CD4-positive, alpha-beta T cell treated with Interleukin-6 for 4 hours (primary cell): ENCODE data around the gene EDEM3.
"Not testable (repeated sequence)": the region's sequence is repeated elsewhere in the genome, so short reads cannot be mapped to it uniquely, and the experiment has no call there.

Experiments
- DNase-seq: peaks from one replicate; pipeline ENCODE4 v3.0.0-alpha.2; 2020; ENCODE audit warnings: mixed read lengths

The EDEM3 gene

GRCh38 chr1:184754476-184755225 lies at the start of gene EDEM3:
Gene EDEM3, minus strand, starts transcription at chr1:184754858. Its CDS starts 212 bp downstream, at chr1:184754646.
- DNase-seq: peak; percentile 98

DNA sequence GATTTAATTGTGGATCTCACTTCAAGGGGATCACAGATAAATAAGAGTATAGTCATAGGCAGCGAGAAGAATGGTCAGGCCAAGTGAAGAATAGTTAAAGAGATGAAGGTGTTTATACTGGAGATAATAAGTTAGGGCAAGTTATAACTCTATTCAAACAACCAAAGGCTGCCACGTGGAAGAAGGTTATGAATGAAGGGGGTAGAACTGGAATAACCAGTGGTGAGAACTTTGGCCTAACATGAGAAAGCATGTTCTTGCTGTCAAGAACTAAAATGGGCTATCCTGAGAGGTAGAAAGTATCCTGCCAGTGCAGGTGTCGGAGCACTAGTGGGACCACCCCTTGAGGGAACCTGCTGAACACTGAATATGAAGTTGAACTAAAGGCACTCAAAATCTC lies 49.6 kb upstream of the EDEM3 start:
- no peak for DNase-seq

DNA sequence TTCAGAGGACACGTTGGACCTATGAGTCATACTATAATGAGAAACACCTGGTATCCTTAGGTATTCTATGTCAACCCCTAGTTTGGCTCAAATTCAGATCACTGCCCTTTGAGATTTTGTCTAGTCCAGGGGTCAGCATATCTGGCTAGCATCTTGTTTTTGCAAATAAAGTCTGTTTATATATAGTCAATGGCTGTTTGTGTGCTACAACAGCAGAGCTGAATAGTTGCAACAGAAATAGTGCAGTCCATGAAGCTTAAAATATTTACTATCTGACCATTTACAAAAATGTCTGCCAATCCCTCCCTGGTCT lies 48.5 kb upstream of the EDEM3 start:
- DNase-seq: no peak

GRCh38 chr1:184802354-184803179 lies 47.9 kb upstream of the EDEM3 start:
- DNase-seq: no peak

DNA sequence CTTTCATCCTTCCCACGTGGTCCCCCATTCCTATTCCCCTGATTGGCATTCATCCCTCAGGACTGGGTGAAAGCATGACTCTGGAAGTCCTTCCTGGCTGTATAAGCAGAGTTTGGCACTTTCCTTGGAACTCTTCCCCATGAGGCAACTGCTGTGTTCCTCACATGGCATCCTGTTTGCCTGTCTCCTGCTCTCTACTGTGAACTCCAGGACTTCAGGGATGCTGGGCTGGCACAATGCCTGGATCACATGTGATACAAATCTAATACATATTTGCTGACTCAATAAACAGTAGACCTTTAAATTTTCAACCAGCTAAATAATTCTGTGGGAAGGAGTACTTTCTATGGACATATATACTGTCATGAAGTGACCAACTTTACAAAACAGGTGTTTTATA lies 46.8 kb upstream of the EDEM3 start:
- DNase-seq: no peak

GRCh38 chr1:184800876-184801275 lies 46.2 kb upstream of the EDEM3 start:
- DNase-seq: no peak

- no peak for DNase-seq
Observed at GRCh38 chr1:184793967-184794366, 39.3 kb upstream of the EDEM3 start.

DNA sequence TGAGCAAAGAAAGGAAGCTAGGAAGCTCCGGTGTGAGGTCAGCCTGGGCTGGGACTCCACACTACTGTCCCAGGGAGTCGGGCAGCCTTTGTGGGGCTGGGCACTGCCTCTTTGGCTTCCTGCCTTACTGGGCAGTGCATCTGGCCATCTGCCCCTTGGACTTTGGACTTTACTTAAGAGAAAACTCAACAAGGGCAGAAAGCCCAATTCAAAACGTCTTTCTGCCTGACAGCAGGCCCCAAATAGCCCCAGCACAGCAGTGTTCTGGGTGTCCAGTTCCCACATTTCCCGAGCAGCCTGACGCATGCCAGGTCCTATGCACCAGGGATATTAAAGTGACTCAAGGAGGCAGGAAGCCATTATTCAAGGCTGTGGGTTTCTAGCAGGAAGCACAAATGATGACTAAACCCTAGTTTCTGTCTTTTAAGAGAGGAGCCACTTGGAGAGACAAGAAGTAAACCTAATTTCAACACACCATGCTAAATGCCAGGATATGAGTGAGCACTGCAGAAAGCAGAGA lies 37.9 kb upstream of the EDEM3 start:
- DNase-seq: no peak

DNA sequence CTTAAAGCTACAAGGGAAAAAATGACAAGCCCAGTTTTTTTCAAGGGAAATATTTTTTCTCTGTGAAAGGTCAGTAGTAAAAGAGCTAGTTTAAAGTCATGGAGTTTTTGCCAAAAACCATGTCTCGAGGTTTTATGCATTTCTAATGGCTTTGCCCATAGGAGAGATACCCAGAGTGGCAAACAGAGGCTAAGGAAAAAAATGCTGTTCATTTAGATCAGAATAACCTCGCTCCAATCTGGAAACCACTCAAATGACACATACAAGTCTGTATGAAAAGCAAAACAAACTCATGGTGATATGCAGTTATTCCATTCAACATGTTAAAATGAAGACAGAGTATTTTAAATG lies 36.9 kb upstream of the EDEM3 start:
- no peak for DNase-seq

GRCh38 chr1:184790642-184791549 lies 36.2 kb upstream of the EDEM3 start:
- DNase-seq: no peak

DNA sequence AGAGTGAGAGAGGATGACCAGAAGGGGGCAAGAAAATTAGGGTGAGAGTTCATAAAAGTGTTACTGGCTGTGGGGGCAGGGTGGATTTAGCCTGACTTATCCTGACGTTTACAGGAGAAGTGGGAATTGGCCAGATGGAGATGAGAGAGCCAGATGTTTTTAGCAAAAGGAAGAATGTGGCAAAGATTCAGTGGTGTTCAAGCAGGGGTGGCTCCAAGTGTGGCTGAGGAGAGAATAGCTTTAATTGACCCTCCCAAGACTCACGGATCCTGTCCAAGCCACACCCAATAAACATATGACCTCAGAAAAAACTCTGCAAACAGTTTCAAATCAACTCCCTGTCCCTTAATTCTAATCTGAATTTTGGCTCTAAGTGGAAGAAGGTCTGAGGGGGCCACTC lies 35.2 kb upstream of the EDEM3 start:
- no peak for DNase-seq

DNA sequence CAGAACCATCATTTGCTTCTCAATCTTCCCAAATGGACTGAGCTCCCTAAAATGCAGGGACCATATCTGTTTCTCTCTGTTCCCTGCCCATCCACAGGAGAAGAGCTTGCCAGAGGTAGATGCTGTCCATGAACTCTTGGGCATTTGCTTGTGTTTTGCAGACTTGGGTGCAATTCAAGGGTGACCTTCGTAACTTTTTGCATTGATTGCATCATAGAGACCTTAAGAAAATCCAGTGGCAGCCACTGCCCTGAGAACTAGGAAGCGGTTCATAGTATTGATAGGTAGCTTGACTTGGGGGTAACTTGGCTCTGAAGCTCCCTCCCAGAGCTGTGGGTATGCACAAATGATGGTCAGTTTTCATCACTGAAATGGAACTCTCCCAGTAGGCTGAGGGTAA lies 34.3 kb upstream of the EDEM3 start:
- DNase-seq: no peak

GRCh38 chr1:184785529-184785928 lies 30.9 kb upstream of the EDEM3 start:
- DNase-seq: no peak

GRCh38 chr1:184783723-184784122 lies 29.1 kb upstream of the EDEM3 start:
- not testable (repeated sequence) for DNase-seq

GRCh38 chr1:184781941-184782340 lies 27.3 kb upstream of the EDEM3 start:
- no peak for DNase-seq

GRCh38 chr1:184775885-184776284 lies 21.2 kb upstream of the EDEM3 start:
- no peak for DNase-seq

- no peak for DNase-seq
Observed at GRCh38 chr1:184775329-184775728, 20.7 kb upstream of the EDEM3 start.

DNA sequence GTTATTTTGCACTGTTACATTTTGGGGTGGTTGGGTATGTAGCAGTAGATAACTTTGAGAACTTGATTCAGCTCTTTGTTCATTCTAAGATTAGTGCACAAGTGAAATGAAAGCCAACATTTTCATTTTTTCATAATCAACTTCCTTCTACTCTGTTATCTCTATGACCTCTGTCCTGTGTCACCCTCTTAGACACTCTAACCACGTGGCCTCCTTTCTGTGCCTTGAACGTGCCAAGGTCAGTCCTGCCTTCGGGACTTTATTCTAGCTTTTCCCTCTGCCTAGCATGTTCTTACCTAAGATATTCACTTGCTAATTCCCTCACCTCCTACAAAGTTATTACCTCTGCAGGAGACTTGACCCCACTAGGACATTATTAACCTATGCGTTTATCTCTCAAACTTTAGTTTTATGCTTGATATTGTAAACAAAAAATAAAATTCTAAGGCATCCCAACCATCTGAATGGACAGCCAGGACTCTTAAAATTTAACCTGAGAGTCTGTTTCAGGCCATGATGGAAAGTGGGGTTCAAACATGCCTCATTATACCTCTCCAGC lies 19.2 kb upstream of the EDEM3 start:
- no peak for DNase-seq

DNA sequence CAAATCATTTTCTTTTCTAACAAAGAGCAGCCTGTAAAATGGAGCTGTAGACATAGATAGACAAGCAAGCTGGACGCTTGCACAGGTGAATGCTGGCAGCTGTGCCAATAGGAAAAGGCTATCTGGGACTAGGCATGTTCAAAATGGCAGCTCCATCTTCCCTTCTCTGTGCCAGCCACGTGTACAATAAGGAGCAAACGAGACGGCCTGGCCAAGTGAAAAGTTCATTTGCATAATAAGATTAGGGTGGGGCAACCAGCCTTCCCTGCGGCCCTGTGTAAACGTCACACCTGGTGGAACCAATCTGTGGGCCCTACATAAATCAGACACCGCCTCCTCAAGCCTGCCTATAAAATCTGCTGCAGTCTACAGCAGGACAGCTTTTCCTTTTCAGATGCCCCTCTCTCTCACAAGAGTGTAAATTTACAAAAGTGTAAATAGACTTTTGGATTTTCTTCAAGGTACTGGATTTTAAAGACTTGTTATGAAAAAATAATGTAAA lies 16.6 kb upstream of the EDEM3 start:
- DNase-seq: no peak

GRCh38 chr1:184770181-184770979 lies 15.7 kb upstream of the EDEM3 start:
- no peak for DNase-seq

GRCh38 chr1:184769241-184769640 lies 14.6 kb upstream of the EDEM3 start:
- DNase-seq: no peak

- DNase-seq: no peak
Observed at GRCh38 chr1:184768467-184768866, 13.8 kb upstream of the EDEM3 start.
